ENCODE measurements around the gene CRAT.
A peak's percentile ranks its signal among the peaks of the same experiment; 100 is the strongest.

CRAT gene

GRCh38 chr9:129110740-129111527, at the start of gene CRAT, which contains the start of gene PTPA:
CRAT (minus strand) TSS chr9:129110793; CDS start chr9:129110509, 284 bp downstream.
PTPA (plus strand) TSS chr9:129111415; CDS start chr9:129111601, 186 bp downstream.
- peak; percentile 98 for DNase-seq

- DNase-seq, result no peak
These were observed 45.6 kb upstream of the CRAT start for GRCh38 chr9:129156163-129156562.

- DNase-seq, result no peak
These were observed 44.4 kb upstream of the CRAT start for GRCh38 chr9:129154866-129155477.

GRCh38 chr9:129151469-129151868, 40.9 kb upstream of the CRAT start:
- no peak for DNase-seq

- DNase-seq, result no peak
These were observed 40.1 kb upstream of the CRAT start for GRCh38 chr9:129150672-129151211.

GRCh38 chr9:129150122-129150521, 39.5 kb upstream of the CRAT start:
- no peak for DNase-seq

GRCh38 chr9:129149442-129149841, 38.8 kb upstream of the CRAT start:
- no peak for DNase-seq

GRCh38 chr9:129148463-129149204, 38.0 kb upstream of the CRAT start:
- DNase-seq, result no peak

- no peak for DNase-seq
These were observed 35.9 kb upstream of the CRAT start for GRCh38 chr9:129146441-129146941.

- DNase-seq, result no peak
These were observed 35.3 kb upstream of the CRAT start for GRCh38 chr9:129145841-129146292.

GRCh38 chr9:129145316-129145715, 34.7 kb upstream of the CRAT start:
- DNase-seq, result no peak

GRCh38 chr9:129143031-129143927, 32.7 kb upstream of the CRAT start:
- DNase-seq, result peak; percentile 87

- DNase-seq, result no peak
These were observed 31.7 kb upstream of the CRAT start for GRCh38 chr9:129142138-129142935.

- peak; percentile 65 for DNase-seq
These were observed 30.8 kb upstream of the CRAT start for GRCh38 chr9:129141066-129142041.

GRCh38 chr9:129140397-129141065, 29.9 kb upstream of the CRAT start:
- DNase-seq, result peak; percentile 80

GRCh38 chr9:129139993-129140396, 29.4 kb upstream of the CRAT start:
- peak; percentile 86 for DNase-seq

- peak; percentile 89 for DNase-seq
These were observed 28.8 kb upstream of the CRAT start for GRCh38 chr9:129139233-129139992.

- no peak for DNase-seq
These were observed 28.1 kb upstream of the CRAT start for GRCh38 chr9:129138476-129139232.
